Measurements from ENCODE around the gene PNMA1.

DNA sequence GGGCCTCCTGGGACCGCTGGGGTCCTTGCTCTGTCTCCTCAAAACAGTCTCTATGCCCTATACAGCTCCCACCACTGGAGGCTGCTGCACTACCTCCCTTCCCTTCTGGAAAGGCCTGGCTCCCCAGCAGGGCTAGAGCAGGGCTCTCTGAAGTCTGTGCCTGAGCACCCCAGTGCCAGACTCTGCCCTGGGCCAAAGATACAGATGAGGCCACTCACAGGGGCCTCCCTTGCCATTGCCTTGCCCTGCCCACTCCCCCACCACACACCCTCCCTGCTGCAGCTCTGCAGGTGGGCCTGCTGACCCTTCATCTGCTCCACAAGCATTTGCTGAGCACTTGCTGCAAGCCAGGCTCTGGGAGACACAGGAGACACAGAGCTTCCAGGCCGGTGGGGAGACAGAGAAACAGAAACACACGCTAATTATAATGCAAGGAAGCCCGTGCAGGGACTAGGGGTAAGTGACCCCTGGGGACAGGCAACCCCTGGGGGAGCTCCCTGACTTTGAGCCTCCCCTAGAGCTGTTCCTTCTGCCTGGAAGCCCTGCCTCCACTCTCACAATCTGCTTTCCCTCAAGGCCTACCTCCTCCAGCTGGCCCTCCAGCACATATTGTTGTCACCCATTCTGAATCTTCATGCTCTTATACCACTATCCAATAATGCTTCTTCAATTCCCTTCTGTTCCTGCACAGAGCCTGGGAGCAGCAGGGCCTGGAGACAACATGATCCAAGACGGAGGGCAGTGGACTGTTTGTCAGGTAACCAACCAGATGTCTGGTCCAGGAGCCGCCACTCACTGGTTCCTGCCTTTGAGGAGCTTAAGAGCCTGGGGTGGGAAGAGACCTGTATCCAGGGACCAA is 32.6 kb upstream of the PNMA1 start:
- TF ChIP-seq, protein P1, sequence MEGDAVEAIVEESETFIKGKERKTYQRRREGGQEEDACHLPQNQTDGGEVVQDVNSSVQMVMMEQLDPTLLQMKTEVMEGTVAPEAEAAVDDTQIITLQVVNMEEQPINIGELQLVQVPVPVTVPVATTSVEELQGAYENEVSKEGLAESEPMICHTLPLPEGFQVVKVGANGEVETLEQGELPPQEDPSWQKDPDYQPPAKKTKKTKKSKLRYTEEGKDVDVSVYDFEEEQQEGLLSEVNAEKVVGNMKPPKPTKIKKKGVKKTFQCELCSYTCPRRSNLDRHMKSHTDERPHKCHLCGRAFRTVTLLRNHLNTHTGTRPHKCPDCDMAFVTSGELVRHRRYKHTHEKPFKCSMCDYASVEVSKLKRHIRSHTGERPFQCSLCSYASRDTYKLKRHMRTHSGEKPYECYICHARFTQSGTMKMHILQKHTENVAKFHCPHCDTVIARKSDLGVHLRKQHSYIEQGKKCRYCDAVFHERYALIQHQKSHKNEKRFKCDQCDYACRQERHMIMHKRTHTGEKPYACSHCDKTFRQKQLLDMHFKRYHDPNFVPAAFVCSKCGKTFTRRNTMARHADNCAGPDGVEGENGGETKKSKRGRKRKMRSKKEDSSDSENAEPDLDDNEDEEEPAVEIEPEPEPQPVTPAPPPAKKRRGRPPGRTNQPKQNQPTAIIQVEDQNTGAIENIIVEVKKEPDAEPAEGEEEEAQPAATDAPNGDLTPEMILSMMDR (IDR thresholded peaks at IDR 0.05) = peak in 2 of 6 experiments; percentile 6 to 15
- no peak for TF ChIP-seq POLR2A (IDR thresholded peaks at IDR 0.05)
